Measurements from ENCODE around the gene NIM1K.
"Not testable (repeated sequence)": the region's sequence is repeated elsewhere in the genome, so short reads cannot be mapped to it uniquely, and the experiment has no call there.

NIM1K gene

DNA sequence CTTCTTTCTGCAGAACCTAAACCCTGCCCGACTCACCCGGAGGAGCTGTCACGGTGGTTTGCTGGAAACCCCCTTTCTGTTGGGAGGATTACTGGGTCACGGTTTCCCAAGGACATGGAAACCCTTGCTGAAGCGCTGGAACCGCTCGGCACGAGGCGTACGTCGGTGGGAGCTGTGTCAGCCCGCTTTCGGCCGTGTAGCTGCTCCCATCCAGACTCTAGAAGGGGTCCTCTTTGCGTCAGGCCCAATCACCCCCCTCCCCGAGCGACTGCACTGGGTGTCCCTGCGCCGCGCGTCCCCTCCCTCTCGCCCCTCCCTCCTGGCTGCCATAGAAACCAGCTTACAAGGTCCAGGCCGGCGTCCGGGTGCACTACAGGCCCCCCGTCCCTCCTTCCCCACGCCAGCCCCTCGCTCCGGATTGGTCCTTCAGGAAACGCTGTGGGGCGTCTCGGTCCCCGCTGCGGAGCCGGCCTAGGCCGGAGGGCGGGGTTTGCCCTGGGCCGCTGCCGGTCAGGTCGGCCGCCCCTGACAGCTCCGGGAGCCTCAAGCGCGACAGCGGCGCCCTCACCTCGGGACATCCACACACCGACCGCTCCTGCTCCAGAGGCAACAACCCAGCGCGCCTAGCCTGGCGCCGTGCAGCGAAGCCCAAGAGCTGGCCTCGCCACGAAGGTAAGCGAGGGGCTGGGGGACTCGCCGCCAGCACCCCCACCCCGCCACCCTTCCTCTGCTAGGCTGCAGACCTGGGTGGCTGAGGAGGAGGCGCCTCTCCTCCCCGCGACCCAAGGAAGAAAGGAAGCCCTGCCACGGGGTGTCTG, at the start of gene NIM1K:
Gene NIM1K, plus strand, starts transcription at position 486 of the 818 bp plus-strand sequence. CDS start 53,551 bp downstream, outside the sequence.
- no peak for DNase-seq (ENCODE audit: low spot score)

DNA sequence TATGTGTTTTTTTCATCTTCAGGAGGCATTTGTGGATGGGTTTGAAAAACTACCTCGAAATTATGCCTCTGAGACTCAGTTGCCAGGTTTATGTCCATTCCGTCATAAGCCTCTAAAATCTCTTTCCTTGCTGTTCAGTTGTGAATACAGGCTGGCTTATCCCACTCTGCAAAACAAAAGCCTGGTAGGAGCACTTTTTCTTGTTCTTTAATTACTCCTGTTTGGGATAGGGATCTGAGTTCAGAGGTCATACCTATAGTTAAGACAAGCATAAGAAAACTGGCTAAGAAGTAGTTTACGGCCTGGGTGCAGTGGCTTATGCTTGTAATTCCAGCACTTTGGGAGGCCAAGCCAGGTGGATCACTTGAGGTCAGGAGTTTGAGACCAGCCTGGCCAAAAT, 47.0 kb upstream of the NIM1K start:
- DNase-seq (ENCODE audit: low spot score): no peak

DNA sequence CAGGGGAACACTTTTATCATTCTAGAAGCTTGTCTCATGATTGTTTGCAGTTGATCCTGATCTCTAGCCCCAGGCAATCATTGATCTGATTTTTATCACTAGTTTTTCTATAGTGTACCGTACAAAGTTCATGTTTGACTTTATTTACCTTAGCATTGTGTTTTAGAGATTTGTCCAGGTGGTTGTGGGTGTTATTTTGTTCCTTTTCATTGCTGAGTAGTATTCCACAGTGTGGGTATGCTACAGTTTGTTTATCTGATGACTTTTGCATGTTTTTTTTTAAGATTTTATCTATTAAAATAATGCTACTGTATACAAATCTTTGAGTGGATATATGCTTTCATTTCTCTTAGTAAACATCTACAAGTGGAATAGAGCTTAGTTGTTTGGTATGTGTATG, 45.1 kb upstream of the NIM1K start:
- DNase-seq (ENCODE audit: low spot score): no peak

- DNase-seq (ENCODE audit: low spot score): no peak
Observed at GRCh38 chr5:43148417-43148816, 43.6 kb upstream of the NIM1K start.

DNA sequence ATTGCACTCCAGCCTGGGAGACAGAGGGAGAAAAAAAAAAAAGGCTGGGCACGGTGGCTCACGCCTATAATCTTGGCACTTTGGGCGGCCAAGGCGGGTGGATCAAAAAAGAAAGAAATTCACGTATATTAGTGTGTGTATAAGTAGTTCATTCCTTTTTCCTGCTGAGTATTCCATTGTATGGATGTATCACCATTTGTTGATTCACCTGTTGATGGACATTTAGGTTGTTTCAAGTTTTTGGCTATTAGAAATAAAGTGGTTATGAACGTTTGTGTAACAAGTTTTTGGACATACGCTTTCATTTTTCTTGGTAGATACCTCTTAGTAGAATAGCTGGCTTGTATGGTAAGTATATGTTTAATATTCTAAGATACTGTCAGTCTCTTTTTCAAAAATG, 42.8 kb upstream of the NIM1K start:
- no peak for DNase-seq (ENCODE audit: low spot score)

DNA sequence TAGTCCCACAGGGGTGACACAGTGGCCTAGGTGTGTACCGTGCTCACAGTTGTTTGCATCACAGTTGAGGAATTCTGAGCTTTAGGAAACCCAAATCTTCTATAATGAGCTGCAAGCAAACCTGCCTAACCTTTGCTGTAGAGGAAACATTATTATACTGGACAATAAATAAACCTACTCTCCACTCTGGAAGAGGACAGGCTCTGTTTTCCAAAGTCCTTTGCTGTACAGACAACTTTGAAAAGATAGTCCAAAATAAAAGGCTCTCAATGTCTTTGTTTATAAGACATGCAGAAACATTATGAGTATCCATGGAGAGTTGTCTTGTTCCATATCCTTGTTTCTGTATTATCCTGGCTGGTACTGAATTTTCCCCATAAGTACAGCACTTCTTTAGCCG, 42.0 kb upstream of the NIM1K start:
- DNase-seq (ENCODE audit: low spot score): no peak

- DNase-seq (ENCODE audit: low spot score): no peak
Observed at GRCh38 chr5:43150748-43151147, 41.3 kb upstream of the NIM1K start.

GRCh38 chr5:43152946-43153345, 39.1 kb upstream of the NIM1K start:
- no peak for DNase-seq (ENCODE audit: low spot score)

DNA sequence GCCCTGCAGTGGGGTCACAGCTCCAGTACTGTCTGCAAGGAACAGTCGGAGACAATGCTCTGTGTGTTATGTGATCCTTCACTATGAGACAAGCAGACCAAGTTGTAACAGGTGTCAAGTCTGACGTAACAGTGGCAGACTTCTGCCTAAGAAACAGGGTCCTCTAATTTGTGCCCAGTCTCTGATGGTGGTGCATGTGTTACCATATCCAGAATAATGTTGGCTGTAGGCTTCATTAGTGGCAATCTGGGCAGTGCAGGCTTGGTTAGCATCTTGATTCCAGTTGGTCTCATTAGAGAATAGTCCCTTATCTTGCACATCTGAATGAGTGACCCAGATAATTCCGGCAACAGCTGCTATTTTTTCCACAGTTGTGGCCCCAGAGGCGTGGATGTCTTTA, 37.6 kb upstream of the NIM1K start:
- no peak for DNase-seq (ENCODE audit: low spot score)

DNA sequence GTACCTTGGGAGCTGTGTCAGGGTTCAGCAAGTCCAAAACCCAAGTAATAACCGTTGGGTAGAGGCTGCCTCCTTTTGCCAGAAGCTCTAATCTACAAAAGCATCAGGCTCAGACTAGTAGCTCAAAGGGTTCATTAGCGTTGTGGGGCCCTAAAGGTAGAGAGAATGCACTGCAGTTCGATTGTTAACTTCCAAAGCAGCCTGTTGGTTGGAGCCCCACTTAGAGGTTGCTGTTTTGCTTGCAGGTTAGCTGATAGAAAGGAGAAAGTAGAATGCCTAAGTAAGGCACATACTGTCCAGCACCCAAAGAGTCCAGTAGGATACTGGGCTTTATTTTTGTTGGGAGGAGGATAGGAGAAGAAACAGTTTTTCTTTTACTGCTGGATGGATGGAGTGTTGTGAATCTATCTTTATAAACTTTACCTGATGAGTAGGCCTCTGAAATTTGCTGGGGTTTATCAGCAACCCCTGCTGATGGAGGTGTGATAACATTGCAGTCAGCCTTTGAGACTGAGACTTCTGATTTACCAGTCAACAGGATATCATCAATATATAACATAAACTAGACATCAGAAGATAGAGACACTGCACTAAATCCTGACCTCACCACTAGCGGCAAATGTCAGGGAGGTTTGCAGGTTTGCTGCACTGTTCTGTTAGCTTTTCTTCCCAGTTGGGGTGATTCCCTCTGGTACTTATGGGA, 36.5 kb upstream of the NIM1K start:
- DNase-seq (ENCODE audit: low spot score): no peak

GRCh38 chr5:43156388-43156787, 35.6 kb upstream of the NIM1K start:
- DNase-seq (ENCODE audit: low spot score): no peak

- no peak for DNase-seq (ENCODE audit: low spot score)
Observed at GRCh38 chr5:43157068-43157467, 35.0 kb upstream of the NIM1K start.

GRCh38 chr5:43161244-43161643, 30.8 kb upstream of the NIM1K start:
- peak; percentile 21 for DNase-seq (ENCODE audit: low spot score)

DNA sequence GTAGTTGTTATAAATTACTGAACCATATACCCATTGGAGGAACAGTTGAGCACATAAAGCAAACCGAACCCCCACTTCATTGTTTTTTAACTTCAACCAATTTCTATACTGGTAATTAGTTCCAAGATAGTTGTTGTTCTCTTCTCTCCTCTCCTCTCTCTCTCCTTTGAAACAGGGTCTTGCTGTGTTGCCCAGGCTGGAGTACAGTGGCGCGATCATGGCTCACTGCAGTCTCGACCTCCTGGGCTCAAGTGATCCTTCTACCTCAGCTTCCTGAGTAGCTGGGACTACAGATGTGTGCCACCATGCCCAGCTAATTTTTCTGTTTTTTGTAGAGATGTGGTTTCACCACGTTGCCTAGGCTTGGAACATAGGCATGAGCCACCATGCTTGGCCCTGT, 27.2 kb upstream of the NIM1K start:
- DNase-seq (ENCODE audit: low spot score): not testable (repeated sequence)

DNA sequence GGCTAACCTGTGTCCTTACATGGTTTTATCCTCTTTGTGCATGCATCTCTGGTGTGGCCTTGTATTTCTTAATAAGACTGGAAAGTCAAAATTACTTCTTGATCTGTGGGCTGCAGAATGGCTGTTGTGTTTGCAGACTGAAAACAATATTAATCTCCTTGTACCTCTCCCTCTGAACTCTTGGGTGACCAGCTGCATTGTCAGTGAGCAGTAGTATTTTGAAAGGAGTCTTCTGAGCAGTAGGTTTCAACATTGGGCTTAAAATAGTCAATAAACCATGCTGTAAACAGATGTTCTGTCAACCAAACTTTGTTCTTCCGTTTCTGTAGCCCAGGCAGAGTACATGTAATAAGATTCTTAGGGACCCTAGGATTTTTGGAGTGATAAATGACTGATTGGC, 26.7 kb upstream of the NIM1K start:
- DNase-seq (ENCODE audit: low spot score): no peak

DNA sequence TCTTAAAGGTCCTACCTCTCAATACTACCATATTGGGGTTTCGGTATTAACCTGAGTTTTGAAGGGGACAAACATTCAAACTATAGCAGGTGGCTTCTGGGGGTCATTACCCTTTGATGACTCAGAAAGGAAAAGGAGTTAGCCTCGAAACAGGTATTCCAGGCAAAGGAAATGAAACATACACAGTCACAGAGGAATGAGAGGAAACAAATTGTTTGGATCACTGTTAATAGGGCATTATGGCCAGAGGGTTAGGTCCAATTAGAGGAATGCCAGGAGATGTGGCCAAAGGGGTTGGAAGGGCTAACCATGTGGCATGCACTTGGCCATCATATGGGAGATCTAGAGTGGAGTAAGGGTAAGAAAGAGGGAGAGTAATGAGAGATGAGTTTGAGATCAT, 23.9 kb upstream of the NIM1K start:
- no peak for DNase-seq (ENCODE audit: low spot score)

- DNase-seq (ENCODE audit: low spot score): no peak
Observed at GRCh38 chr5:43171451-43171850, 20.6 kb upstream of the NIM1K start.

- no peak for DNase-seq (ENCODE audit: low spot score)
Observed at GRCh38 chr5:43171926-43172325, 20.1 kb upstream of the NIM1K start.

GRCh38 chr5:43172779-43173178, 19.2 kb upstream of the NIM1K start:
- DNase-seq (ENCODE audit: low spot score): no peak

- DNase-seq (ENCODE audit: low spot score): no peak
Observed at GRCh38 chr5:43174586-43174985, 17.4 kb upstream of the NIM1K start.

DNA sequence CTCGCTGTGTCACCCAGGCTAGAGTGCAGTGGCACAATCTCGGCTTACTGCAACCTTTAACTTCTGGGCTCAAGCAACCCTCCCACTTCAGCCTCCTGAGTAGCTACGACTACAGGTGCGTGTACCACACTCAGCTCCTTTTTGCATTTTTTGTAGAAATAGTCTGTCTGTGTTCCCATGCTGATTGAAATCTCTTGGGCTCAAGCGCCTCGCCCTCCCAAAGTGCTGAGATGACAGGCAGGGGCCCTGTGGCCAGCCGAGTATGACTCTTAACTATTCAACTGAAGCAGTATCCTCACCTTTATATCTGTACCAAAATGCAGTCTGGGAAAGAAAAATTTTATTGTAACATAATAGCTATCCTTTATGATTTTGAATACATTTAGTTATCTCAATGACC, 12.2 kb upstream of the NIM1K start:
- no peak for DNase-seq (ENCODE audit: low spot score)

DNA sequence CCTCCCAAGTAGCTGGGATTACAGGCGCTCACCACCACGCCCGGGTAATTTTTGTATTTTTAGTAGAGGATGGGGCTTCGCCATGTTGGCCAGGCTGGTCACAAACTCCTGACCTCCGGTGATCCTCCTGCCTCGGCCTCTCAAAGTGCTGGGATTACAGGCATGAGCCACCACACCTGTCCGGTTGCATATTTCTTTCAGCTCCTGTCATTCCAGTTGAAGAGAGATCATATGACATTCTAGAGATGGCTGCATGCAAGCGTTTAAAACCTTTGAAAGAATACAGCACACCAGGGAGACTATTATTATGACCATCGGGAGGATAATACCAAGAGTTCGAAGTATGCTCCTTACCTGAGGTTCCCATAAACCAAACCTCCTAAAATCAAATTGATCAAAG, 9.6 kb upstream of the NIM1K start:
- DNase-seq (ENCODE audit: low spot score): no peak

DNA sequence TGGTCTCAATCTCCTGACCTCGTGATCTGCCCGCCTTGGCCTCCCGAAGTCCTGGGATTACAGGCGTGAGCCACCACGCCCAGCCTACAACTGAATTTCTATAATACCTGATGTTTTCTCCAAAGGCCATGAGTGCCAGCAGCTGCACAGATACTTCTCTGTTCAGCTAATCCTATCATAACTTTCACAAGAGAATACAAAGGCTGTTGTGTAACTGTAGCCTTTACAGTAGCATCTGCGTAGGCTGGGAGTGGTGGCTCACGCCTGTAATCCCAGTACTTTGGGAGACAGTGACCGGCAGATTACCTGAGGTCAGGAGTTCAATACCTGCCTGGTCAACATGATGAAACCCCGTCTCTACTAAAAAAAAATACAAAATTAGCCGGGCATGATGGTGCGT, 8.9 kb upstream of the NIM1K start:
- not testable (repeated sequence) for DNase-seq (ENCODE audit: low spot score)
